ENCODE data around the gene FAM204A.

GRCh38 chr10:118277871-118278270, 64.3 kb downstream of the FAM204A start:
- no peak for TF ChIP-seq POLR2A (IDR thresholded peaks at IDR 0.05)
- TF ChIP-seq CTCF (IDR thresholded peaks at IDR 0.05): no peak
